Measurements from ENCODE around the gene IER5L.

Gene IER5L

GRCh38 chr9:129156163-129156562 is 21.9 kb downstream of the IER5L start:
- TF ChIP-seq SIN3A (IDR thresholded peaks at IDR 0.05; ENCODE audit: borderline replicate concordance, insufficient read depth, low read length), result no peak
- no peak for TF ChIP-seq POLR2AphosphoS5 (IDR thresholded peaks at IDR 0.05; ENCODE audit: low read depth, low read length)
- TF ChIP-seq FOXP2 (optimal IDR thresholded peaks at IDR 0.05; ENCODE audit: borderline replicate concordance, extremely low read depth, extremely low read length, insufficient read depth), result no peak
- no peak for TF ChIP-seq REST (IDR thresholded peaks at IDR 0.05; ENCODE audit: insufficient read depth in 1 of 2, low read depth in 2 of 2, low read length in 2 of 2)
- no peak for TF ChIP-seq TAF1 (IDR thresholded peaks at IDR 0.05; ENCODE audit: borderline replicate concordance, insufficient read depth, low read length)

- TF ChIP-seq REST (IDR thresholded peaks at IDR 0.05; ENCODE audit: insufficient read depth in 1 of 2, low read depth in 2 of 2, low read length in 2 of 2) (no peak), POLR2AphosphoS5 (IDR thresholded peaks at IDR 0.05; ENCODE audit: low read depth, low read length) (no peak), TAF1 (IDR thresholded peaks at IDR 0.05; ENCODE audit: borderline replicate concordance, insufficient read depth, low read length) (no peak), FOXP2 (optimal IDR thresholded peaks at IDR 0.05; ENCODE audit: borderline replicate concordance, extremely low read depth, extremely low read length, insufficient read depth) (no peak), SIN3A (IDR thresholded peaks at IDR 0.05; ENCODE audit: borderline replicate concordance, insufficient read depth, low read length) (no peak)
These were observed 23.1 kb downstream of the IER5L start for GRCh38 chr9:129154866-129155477.

GRCh38 chr9:129151469-129151868 is 26.6 kb downstream of the IER5L start:
- no peak for TF ChIP-seq POLR2AphosphoS5 (IDR thresholded peaks at IDR 0.05; ENCODE audit: low read depth, low read length)

GRCh38 chr9:129150672-129151211 is 27.3 kb downstream of the IER5L start:
- TF ChIP-seq REST (IDR thresholded peaks at IDR 0.05; ENCODE audit: insufficient read depth in 1 of 2, low read depth in 2 of 2, low read length in 2 of 2) (no peak), SIN3A (IDR thresholded peaks at IDR 0.05; ENCODE audit: borderline replicate concordance, insufficient read depth, low read length) (no peak), FOXP2 (optimal IDR thresholded peaks at IDR 0.05; ENCODE audit: borderline replicate concordance, extremely low read depth, extremely low read length, insufficient read depth) (no peak), TAF1 (IDR thresholded peaks at IDR 0.05; ENCODE audit: borderline replicate concordance, insufficient read depth, low read length) (no peak), POLR2AphosphoS5 (IDR thresholded peaks at IDR 0.05; ENCODE audit: low read depth, low read length) (no peak)

- TF ChIP-seq POLR2AphosphoS5 (IDR thresholded peaks at IDR 0.05; ENCODE audit: low read depth, low read length) (no peak), FOXP2 (optimal IDR thresholded peaks at IDR 0.05; ENCODE audit: borderline replicate concordance, extremely low read depth, extremely low read length, insufficient read depth) (no peak), REST (IDR thresholded peaks at IDR 0.05; ENCODE audit: insufficient read depth in 1 of 2, low read depth in 2 of 2, low read length in 2 of 2) (no peak), SIN3A (IDR thresholded peaks at IDR 0.05; ENCODE audit: borderline replicate concordance, insufficient read depth, low read length) (no peak), TAF1 (IDR thresholded peaks at IDR 0.05; ENCODE audit: borderline replicate concordance, insufficient read depth, low read length) (no peak)
These were observed 27.9 kb downstream of the IER5L start for GRCh38 chr9:129150122-129150521.
